NCI-H2171 treated with DMSO at 0.1 percent for 48 hours (cell line): Measurements from ENCODE around the gene GCC1.
A peak's percentile ranks its signal among the peaks of the same experiment; 100 is the strongest.
"Not testable (repeated sequence)": the region's sequence is repeated elsewhere in the genome, so short reads cannot be mapped to it uniquely, and the experiment has no call there.

Experiments
- DNase-seq: peaks from one replicate; lab custom pipeline; 2025; lab: John Stamatoyannopoulos, UW

The GCC1 gene

GRCh38 chr7:127588697-127589482, 3.5 kb upstream of the GCC1 start:
- DNase-seq, result peak; percentile 75

- peak; percentile 72 for DNase-seq
Observed at GRCh38 chr7:127588019-127588696, 2.8 kb upstream of the GCC1 start, which contains the start of gene ARF5. TSS of gene ARF5 (plus strand) at chr7:127588411. CDS start at chr7:127588499, 88 bp downstream.

- DNase-seq, result no peak
Observed at GRCh38 chr7:127587663-127588018, 2.2 kb upstream of the GCC1 start.

- no peak for DNase-seq
Observed at GRCh38 chr7:127586346-127586745, 950 bp upstream of the GCC1 start.

GRCh38 chr7:127584648-127585043, 750 bp downstream of the GCC1 start:
- DNase-seq, result no peak

- DNase-seq, result no peak
Observed at GRCh38 chr7:127582361-127582760, 3.0 kb downstream of the GCC1 start.

- no peak for DNase-seq
Observed at GRCh38 chr7:127581716-127582115, 3.7 kb downstream of the GCC1 start.

GRCh38 chr7:127580612-127581011, 4.8 kb downstream of the GCC1 start:
- DNase-seq, result no peak

- DNase-seq, result no peak
Observed at GRCh38 chr7:127578711-127579275, 6.6 kb downstream of the GCC1 start.

GRCh38 chr7:127578036-127578684, 7.2 kb downstream of the GCC1 start:
- DNase-seq, result no peak

- no peak for DNase-seq
Observed at GRCh38 chr7:127571741-127572505, 13.5 kb downstream of the GCC1 start.

- DNase-seq, result not testable (repeated sequence)
Observed at GRCh38 chr7:127568034-127568433, 17.4 kb downstream of the GCC1 start.

- no peak for DNase-seq
Observed at GRCh38 chr7:127566242-127566641, 19.2 kb downstream of the GCC1 start.

- DNase-seq, result no peak
Observed at GRCh38 chr7:127557803-127558202, 27.6 kb downstream of the GCC1 start.

GRCh38 chr7:127556404-127556803, 29.0 kb downstream of the GCC1 start:
- no peak for DNase-seq

- DNase-seq, result no peak
Observed at GRCh38 chr7:127551941-127552340, 33.5 kb downstream of the GCC1 start.

GRCh38 chr7:127550247-127550646, 35.1 kb downstream of the GCC1 start:
- DNase-seq, result no peak

GRCh38 chr7:127546313-127546712, 39.1 kb downstream of the GCC1 start:
- DNase-seq, result no peak

GRCh38 chr7:127541548-127541947, 43.8 kb downstream of the GCC1 start:
- DNase-seq, result no peak

GRCh38 chr7:127540461-127540860, 44.9 kb downstream of the GCC1 start:
- not testable (repeated sequence) for DNase-seq

- DNase-seq, result no peak
Observed at GRCh38 chr7:127539116-127539515, 46.3 kb downstream of the GCC1 start.

GRCh38 chr7:127536741-127537140, 48.7 kb downstream of the GCC1 start:
- no peak for DNase-seq
